Cardiac fibroblast (primary cell): ENCODE results near the gene KIAA1143.
A peak's percentile ranks its signal among the peaks of the same experiment; 100 is the strongest.

Experiments
- DNase-seq, 2 donors: peaks; one replicate each; pipeline versions ENCODE4 v3.0.0 to v3.0.0-alpha.2; 2010; ENCODE audit warnings: low read depth in 2 of 2
- H3K4me3 ChIP-seq, 2 donors: replicated peaks in 1 of 2; 1 replicate in 1 of 2; 2 replicates in 1 of 2; pipeline ENCODE4 v1.5.1; 2011; ENCODE audit warnings: low read depth in 2 of 2, low read length in 2 of 2, mild to moderate bottlenecking in 2 of 2, moderate library complexity in 1 of 2
- CTCF ChIP-seq: IDR thresholded peaks from one replicate; pipeline ENCODE4 v1.5.1; 2011; ENCODE audit warnings: low read depth, mild to moderate bottlenecking, low read length, inconsistent platforms

Gene KIAA1143

DNA sequence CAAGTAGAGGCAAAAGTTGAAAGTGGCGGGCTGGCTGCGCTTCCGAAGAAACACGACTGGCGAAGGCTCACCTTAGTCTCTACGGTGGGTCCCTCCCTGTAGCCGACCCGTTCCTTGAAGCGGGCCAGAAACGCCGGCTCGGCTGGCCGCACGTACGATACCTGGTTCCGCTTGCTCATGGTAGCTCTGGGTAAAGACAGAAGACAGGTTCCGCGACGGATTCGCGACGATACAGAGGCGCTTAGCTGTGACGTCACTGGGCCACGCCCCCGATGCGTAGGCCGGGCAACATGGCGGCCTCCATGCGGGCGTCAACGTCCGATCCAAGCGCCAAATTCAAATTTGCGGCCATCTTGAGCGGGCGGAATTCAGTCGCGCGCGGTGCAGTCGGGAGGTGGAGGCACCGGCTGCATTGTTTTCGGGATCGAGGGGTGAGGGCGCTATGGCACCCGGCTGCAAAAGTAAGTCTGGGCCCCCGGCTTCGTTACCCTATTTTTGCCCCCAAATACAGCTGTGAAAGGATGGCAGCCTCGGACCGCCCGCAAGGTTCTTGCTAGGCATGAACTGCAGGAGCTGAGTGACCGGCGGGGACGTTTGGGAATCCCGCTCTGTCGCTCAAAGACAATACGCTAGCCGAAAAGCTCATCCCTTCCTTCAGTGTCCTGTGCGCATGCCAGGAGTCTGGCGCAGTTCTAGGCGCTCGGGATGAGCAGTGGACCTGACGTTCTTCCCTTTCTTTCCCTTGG is at the start of gene KIAA1143, which contains the start of gene KIF15:
Gene KIAA1143, minus strand, starts transcription at position 196 of the 746 bp plus-strand sequence. Its CDS starts 17 bp downstream, at position 179.
Gene KIF15, plus strand, starts transcription at position 371 of the 746 bp plus-strand sequence. Its CDS starts 72 bp downstream, at position 443.
- no peak for TF ChIP-seq CTCF
- peak; percentile 96 for DNase-seq
- H3K4me3 ChIP-seq: peak within 1 kb of the TSS; percentile 87 to 88

- TF ChIP-seq CTCF: no peak
- H3K4me3 ChIP-seq: no peak overlapping the region
- DNase-seq: no peak
Observed at GRCh38 chr3:44805960-44806359, 44.5 kb upstream of the KIAA1143 start.

- no peak overlapping the region for H3K4me3 ChIP-seq
- no peak for TF ChIP-seq CTCF
- no peak for DNase-seq
Observed at GRCh38 chr3:44803298-44803697, 41.9 kb upstream of the KIAA1143 start.

DNA sequence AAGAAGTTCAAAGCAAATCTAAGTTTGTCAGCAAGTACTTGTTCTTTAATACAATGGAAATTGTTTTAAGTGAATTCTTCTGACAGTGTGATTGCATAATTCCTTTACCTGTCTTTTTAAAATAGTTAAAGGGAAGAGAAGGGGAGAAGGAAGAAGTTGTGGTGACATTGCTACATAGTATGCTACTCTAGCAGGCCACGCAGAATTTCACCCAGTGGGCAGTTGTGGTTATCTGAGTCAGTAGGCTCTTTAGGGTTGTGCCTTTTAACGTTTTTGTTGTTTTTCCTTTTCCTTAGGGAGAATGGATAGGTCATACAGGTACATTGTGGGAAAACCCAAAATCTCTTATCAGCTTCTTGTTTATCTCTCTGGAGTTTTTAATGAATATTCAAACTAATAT is 40.6 kb upstream of the KIAA1143 start:
- TF ChIP-seq CTCF: no peak
- no peak for DNase-seq
- no peak overlapping the region for H3K4me3 ChIP-seq

- H3K4me3 ChIP-seq: no peak overlapping the region
- TF ChIP-seq CTCF: no peak
- peak in 1 of 2 donors; percentile 3 for DNase-seq
Observed at GRCh38 chr3:44795197-44795596, 33.8 kb upstream of the KIAA1143 start.

GRCh38 chr3:44782891-44783290 is 21.5 kb upstream of the KIAA1143 start:
- TF ChIP-seq CTCF: no peak
- no peak overlapping the region for H3K4me3 ChIP-seq
- no peak for DNase-seq
